IMR-90 (cell line): Measurements from ENCODE around the gene TMEM191B.
"Not testable (repeated sequence)": the region's sequence is repeated elsewhere in the genome, so short reads cannot be mapped to it uniquely, and the experiment has no call there.

ENCODE experiments used
- BHLHE40 ChIP-seq: fragments of 150-350 bp; IDR thresholded peaks from 2 replicates; pipeline ENCODE4 v1.6.1; 2016; ENCODE audit warnings: mild to moderate bottlenecking, low read depth, low read length
- CEBPB ChIP-seq: IDR thresholded peaks from 2 replicates; pipeline ENCODE4 v1.6.1; 2012; ENCODE audit warnings: low read depth, low read length, improper control_type of control experiment
- CHD1 ChIP-seq: IDR thresholded peaks from 2 replicates; pipeline ENCODE4 v1.6.1; 2012; ENCODE audit warnings: low read depth, low read length, improper control_type of control experiment
- CTCF ChIP-seq: conservative IDR thresholded peaks from 2 replicates; pipeline ENCODE4 v1.5.1; 2012; ENCODE audit warnings: mild to moderate bottlenecking, low read depth, low read length, improper control_type of control experiment
- FOS ChIP-seq: fragments of 150-350 bp; IDR thresholded peaks from 2 replicates; pipeline ENCODE4 v1.6.1; 2016; ENCODE audit warnings: low read depth, low read length
- MAZ ChIP-seq: IDR thresholded peaks from 2 replicates; pipeline ENCODE4 v1.6.1; 2012; ENCODE audit warnings: low read depth, mild to moderate bottlenecking, low read length, improper control_type of control experiment, moderate library complexity, borderline replicate concordance
- MXI1 ChIP-seq: IDR thresholded peaks from 2 replicates; pipeline ENCODE4 v1.6.1; 2012; ENCODE audit warnings: low read depth, mild to moderate bottlenecking, low read length, moderate library complexity, borderline replicate concordance
- POLR2A ChIP-seq: IDR thresholded peaks from 2 replicates; pipeline ENCODE4 v1.6.1; 2012; ENCODE audit warnings: mild to moderate bottlenecking, low read depth, low read length
- RAD21 ChIP-seq: IDR thresholded peaks from 2 replicates; pipeline ENCODE4 v1.6.1; 2012; ENCODE audit warnings: low read length, improper control_type of control experiment
- RCOR1 ChIP-seq: IDR thresholded peaks from 2 replicates; pipeline ENCODE4 v1.6.1; 2012; ENCODE audit warnings: mild to moderate bottlenecking, low read length, improper control_type of control experiment; ENCODE audit not compliant: insufficient replicate concordance
- RFX5 ChIP-seq: IDR thresholded peaks from 2 replicates; pipeline ENCODE4 v1.8.0; 2012; ENCODE audit warnings: low read depth, mild to moderate bottlenecking, low read length, moderate library complexity
- USF2 ChIP-seq: fragments of 150-350 bp; IDR thresholded peaks from 2 replicates; pipeline ENCODE4 v1.6.1; 2017; ENCODE audit warnings: mild to moderate bottlenecking, antibody characterized with exemption, low read length, low read depth
- TF ChIP-seq, protein P1 (sequence below): fragments of 150-350 bp; IDR thresholded peaks from 2 replicates; pipeline ENCODE4 v1.6.1; 2016; ENCODE audit warnings: low read depth, mild to moderate bottlenecking, low read length, moderate library complexity, borderline replicate concordance

- not testable (repeated sequence) for TF ChIP-seq FOS, USF2, CTCF, BHLHE40, POLR2A, CHD1, CEBPB, MAZ, RFX5, RCOR1, RAD21, MXI1
- TF ChIP-seq, protein P1, sequence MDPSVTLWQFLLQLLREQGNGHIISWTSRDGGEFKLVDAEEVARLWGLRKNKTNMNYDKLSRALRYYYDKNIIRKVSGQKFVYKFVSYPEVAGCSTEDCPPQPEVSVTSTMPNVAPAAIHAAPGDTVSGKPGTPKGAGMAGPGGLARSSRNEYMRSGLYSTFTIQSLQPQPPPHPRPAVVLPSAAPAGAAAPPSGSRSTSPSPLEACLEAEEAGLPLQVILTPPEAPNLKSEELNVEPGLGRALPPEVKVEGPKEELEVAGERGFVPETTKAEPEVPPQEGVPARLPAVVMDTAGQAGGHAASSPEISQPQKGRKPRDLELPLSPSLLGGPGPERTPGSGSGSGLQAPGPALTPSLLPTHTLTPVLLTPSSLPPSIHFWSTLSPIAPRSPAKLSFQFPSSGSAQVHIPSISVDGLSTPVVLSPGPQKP: not testable (repeated sequence)
Measured at GRCh38 chr22:18560099-18560974, 32.7 kb downstream of the TMEM191B start.
